ENCODE data around the gene GNG7.

The GNG7 gene

GRCh38 chr19:2554856-2555255, 147.6 kb downstream of the GNG7 start:
- TF ChIP-seq CTCF (conservative IDR thresholded peaks at IDR 0.05; ENCODE audit: low read length) (no peak), EZH2phosphoT487 (IDR thresholded peaks at IDR 0.05; ENCODE audit: borderline replicate concordance) (no peak)
- no peak overlapping the region for H3K4me3 ChIP-seq (ENCODE audit: low read length, poor library complexity, severe bottlenecking)
- peaks cover 24% of the 10 kb centered on the region for H3K4me1 ChIP-seq (ENCODE audit: insufficient read depth, low read length, poor library complexity, severe bottlenecking)
- no peaks in the 10 kb centered on the region for H3K36me3 ChIP-seq (ENCODE audit: insufficient read depth, low read length)
- no peaks in the 10 kb centered on the region for H3K79me2 ChIP-seq (ENCODE audit: insufficient read depth, low read length)
- peaks cover 7% of the 10 kb centered on the region for H3F3A ChIP-seq (ENCODE audit: low read depth)
- H3K9me2 ChIP-seq (replicated peaks; ENCODE audit: low read depth, low read length) = no peaks in the 10 kb centered on the region
- H4K20me1 ChIP-seq (ENCODE audit: insufficient read depth, low read length, poor library complexity, severe bottlenecking) = no peaks in the 10 kb centered on the region
- no peak overlapping the region for H3K4me2 ChIP-seq (ENCODE audit: low read depth, low read length, poor library complexity, severe bottlenecking)
- no peaks in the 10 kb centered on the region for H3K27me3 ChIP-seq (ENCODE audit: insufficient read depth, low read length, poor library complexity, severe bottlenecking)
- H3K9ac ChIP-seq (ENCODE audit: low read depth, low read length, poor library complexity, severe bottlenecking) = no peak overlapping the region
- no peaks in the 10 kb centered on the region for H3K9me3 ChIP-seq (ENCODE audit: insufficient read depth, low read depth, low read length)
- 0 out of 2 replicates have a peak overlapping the region, but pooled peaks have one; percentile 7 for H2AFZ ChIP-seq (ENCODE audit: low read length)

GRCh38 chr19:2553510-2553909, 149.0 kb downstream of the GNG7 start:
- H3K4me1 ChIP-seq (ENCODE audit: insufficient read depth, low read length, poor library complexity, severe bottlenecking) = peaks cover 24% of the 10 kb centered on the region
- peak overlapping the region; percentile 69 for H3K4me3 ChIP-seq (ENCODE audit: low read length, poor library complexity, severe bottlenecking)
- no peaks in the 10 kb centered on the region for H3K36me3 ChIP-seq (ENCODE audit: insufficient read depth, low read length)
- H3K9me3 ChIP-seq (ENCODE audit: insufficient read depth, low read depth, low read length) = no peaks in the 10 kb centered on the region
- H3F3A ChIP-seq (ENCODE audit: low read depth) = peaks cover 7% of the 10 kb centered on the region
- H3K27me3 ChIP-seq (ENCODE audit: insufficient read depth, low read length, poor library complexity, severe bottlenecking) = no peaks in the 10 kb centered on the region
- no peak overlapping the region for H2AFZ ChIP-seq (ENCODE audit: low read length)
- H3K79me2 ChIP-seq (ENCODE audit: insufficient read depth, low read length) = no peaks in the 10 kb centered on the region
- no peaks in the 10 kb centered on the region for H3K9me2 ChIP-seq (replicated peaks; ENCODE audit: low read depth, low read length)
- TF ChIP-seq EZH2phosphoT487 (IDR thresholded peaks at IDR 0.05; ENCODE audit: borderline replicate concordance) = no peak
- TF ChIP-seq CTCF (conservative IDR thresholded peaks at IDR 0.05; ENCODE audit: low read length) = no peak
- no peaks in the 10 kb centered on the region for H4K20me1 ChIP-seq (ENCODE audit: insufficient read depth, low read length, poor library complexity, severe bottlenecking)
- no peak overlapping the region for H3K9ac ChIP-seq (ENCODE audit: low read depth, low read length, poor library complexity, severe bottlenecking)
- H3K4me2 ChIP-seq (ENCODE audit: low read depth, low read length, poor library complexity, severe bottlenecking) = peak overlapping the region; percentile 90

GRCh38 chr19:2552859-2553258, 149.6 kb downstream of the GNG7 start:
- Histone ChIP-seq H3K27me3 (ENCODE audit: insufficient read depth, low read length, poor library complexity, severe bottlenecking) (no peaks in the 10 kb centered on the region), H3K9ac (ENCODE audit: low read depth, low read length, poor library complexity, severe bottlenecking) (peak overlapping the region; percentile 60), H3K36me3 (ENCODE audit: insufficient read depth, low read length) (no peaks in the 10 kb centered on the region), H3K79me2 (ENCODE audit: insufficient read depth, low read length) (no peaks in the 10 kb centered on the region), H4K20me1 (ENCODE audit: insufficient read depth, low read length, poor library complexity, severe bottlenecking) (no peaks in the 10 kb centered on the region), H3K4me2 (ENCODE audit: low read depth, low read length, poor library complexity, severe bottlenecking) (peak overlapping the region; percentile 90), H3K4me1 (ENCODE audit: insufficient read depth, low read length, poor library complexity, severe bottlenecking) (peaks cover 24% of the 10 kb centered on the region), H3K4me3 (ENCODE audit: low read length, poor library complexity, severe bottlenecking) (peak overlapping the region; percentile 69), H3K9me3 (ENCODE audit: insufficient read depth, low read depth, low read length) (no peaks in the 10 kb centered on the region), H3F3A (ENCODE audit: low read depth) (peaks cover 7% of the 10 kb centered on the region), H2AFZ (ENCODE audit: low read length) (0 out of 2 replicates have a peak overlapping the region, but pooled peaks have one; percentile 66), H3K9me2 (replicated peaks; ENCODE audit: low read depth, low read length) (no peaks in the 10 kb centered on the region)
- TF ChIP-seq CTCF (conservative IDR thresholded peaks at IDR 0.05; ENCODE audit: low read length) = no peak
- no peak for TF ChIP-seq EZH2phosphoT487 (IDR thresholded peaks at IDR 0.05; ENCODE audit: borderline replicate concordance)
